SK-N-SH (cell line): ENCODE data around the gene ACACB. TPM values are rescaled to one million over a fixed set of nuclear protein-coding genes. Genes with fewer than 3 reads are reported as not detected.

ENCODE experiments used
- CTCF ChIA-PET: fragments of 300-600, 350-600 bp; formaldehyde crosslinking; extraction: SDS; loops from one replicate; lab custom pipeline; 2021; lab: Yijun Ruan, JAX
- POLR2A ChIA-PET: fragments of 350-600 bp; sonication (Branson Sonifier 250); formaldehyde crosslinking; extraction: SDS; loops from one replicate; lab custom pipeline; 2020; ENCODE audit warnings: antibody characterized with exemption, inconsistent platforms; lab: Yijun Ruan, JAX
- DNase-seq: peaks from one replicate; pipeline ENCODE4 v3.0.0; 2012
- H2AFZ ChIP-seq: fragments of 200-600 bp; sonication (generic); 2 replicates; pipeline ENCODE4 v1.8.1; 2016; ENCODE audit warnings: antibody characterized with exemption, mild to moderate bottlenecking, low read depth
- H3F3A ChIP-seq: fragments of 200-600 bp; sonication (generic); replicated peaks from 2 replicates; pipeline ENCODE3; 2016; ENCODE audit warnings: antibody characterized with exemption, mild to moderate bottlenecking; ENCODE audit not compliant: insufficient read depth
- H3K27ac ChIP-seq, 2 experiments: fragments of 200-500 bp in 1 of 2; fragments of 200-600 bp in 1 of 2; sonication (Bioruptor generic) in 1 of 2; sonication (generic), shearing (Covaris generic) in 1 of 2; 2 replicates each; pipeline versions ENCODE4 v1.5.1 to v1.6.1; 2014 to 2016; ENCODE audit warnings: low read depth in 2 of 2, inconsistent platforms in 1 of 2, low read length in 1 of 2, mild to moderate bottlenecking in 1 of 2, mixed read lengths in 1 of 2
- H3K27me3 ChIP-seq: fragments of 200-600 bp; sonication (generic), shearing (Covaris generic); 2 replicates; pipeline ENCODE4 v1.6.1; 2016; ENCODE audit warnings: mixed run types; ENCODE audit not compliant: insufficient read depth
- H3K36me3 ChIP-seq, 2 experiments: fragments of 200-500 bp in 1 of 2; fragments of 200-600 bp in 1 of 2; sonication (Bioruptor generic) in 1 of 2; sonication (generic) in 1 of 2; replicated peaks in 1 of 2; 2 replicates each; pipeline versions ENCODE3 to v1.5.1; 2014 to 2016; ENCODE audit warnings: low read length in 1 of 2, mild to moderate bottlenecking in 1 of 2; ENCODE audit not compliant: insufficient read depth in 2 of 2, control insufficient read depth in 1 of 2
- H3K4me1 ChIP-seq, 2 experiments: fragments of 200-500 bp in 1 of 2; fragments of 200-600 bp in 1 of 2; sonication (Bioruptor generic) in 1 of 2; sonication (generic), shearing (Covaris generic) in 1 of 2; 2 replicates each; pipeline versions ENCODE4 v1.5.1 to v1.6.1; 2014 to 2016; ENCODE audit warnings: low read depth in 1 of 2, low read length in 1 of 2, mixed run types in 1 of 2; ENCODE audit not compliant: insufficient read depth in 2 of 2, control insufficient read depth in 1 of 2
- H3K4me2 ChIP-seq: fragments of 200-600 bp; sonication (generic), shearing (Covaris generic); 2 replicates; pipeline ENCODE4 v1.6.1; 2017; ENCODE audit warnings: mixed run types
- H3K4me3 ChIP-seq, 2 experiments: fragments of 200-500 bp in 1 of 2; fragments of 200-600 bp in 1 of 2; sonication (Bioruptor generic) in 1 of 2; sonication (generic), shearing (Covaris generic) in 1 of 2; 2 replicates each; pipeline versions ENCODE4 v1.5.1 to v1.8.1; 2014 to 2016; ENCODE audit warnings: low read depth in 2 of 2, inconsistent platforms in 1 of 2, low read length in 1 of 2, mild to moderate bottlenecking in 1 of 2, mixed read lengths in 1 of 2, moderate library complexity in 1 of 2
- H3K79me2 ChIP-seq: fragments of 200-600 bp; sonication (generic); 2 replicates; pipeline ENCODE4 v1.8.1; 2017; ENCODE audit warnings: mild to moderate bottlenecking; ENCODE audit not compliant: insufficient read depth
- H3K9ac ChIP-seq: fragments of 200-600 bp; sonication (generic); 2 replicates; pipeline ENCODE4 v1.6.1; 2017; ENCODE audit warnings: mixed run types
- H3K9me2 ChIP-seq: fragments of 200-600 bp; sonication (generic); 2 replicates; pipeline ENCODE4 v1.6.1; 2017; ENCODE audit warnings: mixed run types
- H3K9me3 ChIP-seq: fragments of 200-600 bp; sonication (generic); 2 replicates; pipeline ENCODE4 v1.6.1; 2017; ENCODE audit warnings: mixed run types, mild to moderate bottlenecking, moderate library complexity
- H4K20me1 ChIP-seq: fragments of 200-600 bp; sonication (generic); 2 replicates; pipeline ENCODE4 v1.6.1; 2017; ENCODE audit warnings: mild to moderate bottlenecking, mixed run types; ENCODE audit not compliant: insufficient read depth
- EP300 ChIP-seq, 2 experiments: IDR thresholded peaks; 2 replicates each; pipeline versions ENCODE4 v1.4.0 to v1.6.1; 2012; ENCODE audit warnings: borderline replicate concordance in 1 of 2, low read depth in 1 of 2, low read length in 1 of 2
- GABPA ChIP-seq: IDR thresholded peaks from 2 replicates; pipeline ENCODE4 v1.4.0; 2012; ENCODE audit warnings: low read depth, mild to moderate bottlenecking
- NFIC ChIP-seq: IDR thresholded peaks from 2 replicates; pipeline ENCODE4 v1.4.0; 2012; ENCODE audit warnings: borderline replicate concordance
- NRF1 ChIP-seq: IDR thresholded peaks from 2 replicates; pipeline ENCODE4 v1.6.1; 2012; ENCODE audit warnings: low read depth, mild to moderate bottlenecking, low read length
- RAD21 ChIP-seq: IDR thresholded peaks from 2 replicates; pipeline ENCODE4 v1.6.1; 2012; ENCODE audit warnings: mild to moderate bottlenecking, low read length
- RFX5 ChIP-seq: IDR thresholded peaks from 2 replicates; pipeline ENCODE4 v1.6.1; 2012; ENCODE audit warnings: mild to moderate bottlenecking, improper control_type of control experiment, low read length
- SIN3A ChIP-seq: IDR thresholded peaks from 2 replicates; pipeline ENCODE4 v1.6.1; 2012; ENCODE audit warnings: low read depth, mild to moderate bottlenecking, low read length, moderate library complexity, borderline replicate concordance
- TCF12 ChIP-seq: IDR thresholded peaks from 2 replicates; pipeline ENCODE4 v1.4.0; 2012
- WGBS: methylation state at CpG from one replicate; pipeline ENCODE4 v1.1.6; 2017; ENCODE audit warnings: low lambda C conversion rate; 5-methylcytosine and 5-hydroxymethylcytosine counted together
- polyA plus RNA-seq, 3 experiments: library from polyadenylated mRNA; depleted of rRNA; stranded (reverse); fragments of >200 nt; gene quantifications; 2 replicates each; pipeline ENCODE4 v1.2.3, GENCODE V29; 2012
- TF ChIP-seq, protein P1 (sequence below): IDR thresholded peaks from 2 replicates; pipeline ENCODE4 v1.6.1; 2012; ENCODE audit warnings: mild to moderate bottlenecking, low read depth, low read length, moderate library complexity
- TF ChIP-seq, protein P2 (sequence below): IDR thresholded peaks from 2 replicates; pipeline ENCODE4; 2012
- TF ChIP-seq, protein P3 (sequence below): IDR thresholded peaks from 2 replicates; pipeline ENCODE4 v1.4.0; 2012; ENCODE audit warnings: low read depth, borderline replicate concordance
- TF ChIP-seq, protein P4 (sequence below): fragments of 150-350 bp; IDR thresholded peaks from 2 replicates; pipeline ENCODE4 v1.6.1; 2017; ENCODE audit warnings: antibody characterized with exemption, low read length, low read depth, borderline replicate concordance
- TF ChIP-seq, protein P5 (sequence below): IDR thresholded peaks from 2 replicates; pipeline ENCODE4 v1.4.0; 2012; ENCODE audit warnings: low read depth

The ACACB gene
- polyA plus RNA-seq, 1 of the 3 experiments (the other 2 are of a cell fraction): 6.1 TPM

DNA sequence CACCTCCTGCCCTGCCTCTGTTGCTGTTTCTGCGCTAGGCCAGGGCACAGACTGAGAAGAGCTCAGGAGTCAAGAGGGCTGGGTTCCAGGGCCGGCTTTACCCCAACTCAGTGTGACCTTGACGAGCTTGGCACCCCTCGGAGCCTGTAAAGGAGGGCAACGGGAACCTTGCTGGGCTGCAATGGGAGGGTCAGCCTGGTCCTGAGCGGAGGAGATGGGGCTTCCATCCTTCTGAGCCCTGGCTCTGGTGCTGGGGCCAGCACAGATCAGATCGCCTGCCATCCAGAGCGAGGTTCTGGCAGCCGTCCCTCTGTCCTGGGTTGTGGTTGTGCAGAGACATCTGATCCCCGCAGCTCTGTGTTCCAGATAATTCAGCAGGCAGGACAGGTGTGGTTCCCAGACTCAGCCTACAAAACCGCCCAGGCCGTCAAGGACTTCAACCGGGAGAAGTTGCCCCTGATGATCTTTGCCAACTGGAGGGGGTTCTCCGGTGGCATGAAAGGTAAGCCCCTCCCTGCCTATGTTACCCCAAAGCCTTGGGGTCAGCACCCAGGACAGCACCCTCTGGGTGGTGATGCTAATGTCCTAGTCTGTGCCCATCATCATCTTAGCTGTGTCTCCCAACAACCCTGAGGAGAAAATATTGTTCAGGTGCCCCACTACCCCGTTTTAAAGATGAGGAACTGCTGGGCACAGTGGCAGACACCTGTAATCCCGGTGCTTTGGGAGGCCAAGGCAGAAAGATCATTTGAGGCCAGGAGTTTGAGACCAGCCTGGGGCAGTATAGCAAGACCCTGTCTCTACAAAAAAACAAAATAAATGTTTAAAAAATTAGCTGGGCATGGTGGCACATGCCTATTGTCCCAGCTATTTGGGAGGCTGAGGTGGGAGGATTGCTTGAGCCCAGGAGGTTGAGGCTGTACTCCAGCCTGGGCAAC is 142.5 kb downstream of the ACACB start:
- Histone ChIP-seq H3F3A (no peaks in the 10 kb centered on the region), H3K9me2 (no peaks in the 10 kb centered on the region), H3K4me2 (no peak overlapping the region), H3K9ac (no peak overlapping the region), H3K27me3 (no peaks in the 10 kb centered on the region), H3K27ac (no peak overlapping the region), H3K79me2 (no peaks in the 10 kb centered on the region), H4K20me1 (no peaks in the 10 kb centered on the region), H3K9me3 (no peaks in the 10 kb centered on the region), H3K4me3 (no peak overlapping the region), H3K36me3 (peaks cover 0 to 4% of the 10 kb centered on the region in 2 experiments), H2AFZ (no peak overlapping the region), H3K4me1 (no peaks in the 10 kb centered on the region)
- DNase-seq: no peak
- CTCF ChIA-PET: interaction anchor here (0.8 to 2.8 kb wide), 5 partner anchors 127 to 147 kb away, joined by 3 to 13 read pairs (median 4); no protein-coding TSS in a partner anchor
- POLR2A ChIA-PET: no interaction called here
- 78% methylated on average over 12 of the region's 16 CpGs for WGBS
- TF ChIP-seq GABPA: no peak
- TF ChIP-seq, protein P1, sequence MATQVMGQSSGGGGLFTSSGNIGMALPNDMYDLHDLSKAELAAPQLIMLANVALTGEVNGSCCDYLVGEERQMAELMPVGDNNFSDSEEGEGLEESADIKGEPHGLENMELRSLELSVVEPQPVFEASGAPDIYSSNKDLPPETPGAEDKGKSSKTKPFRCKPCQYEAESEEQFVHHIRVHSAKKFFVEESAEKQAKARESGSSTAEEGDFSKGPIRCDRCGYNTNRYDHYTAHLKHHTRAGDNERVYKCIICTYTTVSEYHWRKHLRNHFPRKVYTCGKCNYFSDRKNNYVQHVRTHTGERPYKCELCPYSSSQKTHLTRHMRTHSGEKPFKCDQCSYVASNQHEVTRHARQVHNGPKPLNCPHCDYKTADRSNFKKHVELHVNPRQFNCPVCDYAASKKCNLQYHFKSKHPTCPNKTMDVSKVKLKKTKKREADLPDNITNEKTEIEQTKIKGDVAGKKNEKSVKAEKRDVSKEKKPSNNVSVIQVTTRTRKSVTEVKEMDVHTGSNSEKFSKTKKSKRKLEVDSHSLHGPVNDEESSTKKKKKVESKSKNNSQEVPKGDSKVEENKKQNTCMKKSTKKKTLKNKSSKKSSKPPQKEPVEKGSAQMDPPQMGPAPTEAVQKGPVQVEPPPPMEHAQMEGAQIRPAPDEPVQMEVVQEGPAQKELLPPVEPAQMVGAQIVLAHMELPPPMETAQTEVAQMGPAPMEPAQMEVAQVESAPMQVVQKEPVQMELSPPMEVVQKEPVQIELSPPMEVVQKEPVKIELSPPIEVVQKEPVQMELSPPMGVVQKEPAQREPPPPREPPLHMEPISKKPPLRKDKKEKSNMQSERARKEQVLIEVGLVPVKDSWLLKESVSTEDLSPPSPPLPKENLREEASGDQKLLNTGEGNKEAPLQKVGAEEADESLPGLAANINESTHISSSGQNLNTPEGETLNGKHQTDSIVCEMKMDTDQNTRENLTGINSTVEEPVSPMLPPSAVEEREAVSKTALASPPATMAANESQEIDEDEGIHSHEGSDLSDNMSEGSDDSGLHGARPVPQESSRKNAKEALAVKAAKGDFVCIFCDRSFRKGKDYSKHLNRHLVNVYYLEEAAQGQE: peak; percentile 87

DNA sequence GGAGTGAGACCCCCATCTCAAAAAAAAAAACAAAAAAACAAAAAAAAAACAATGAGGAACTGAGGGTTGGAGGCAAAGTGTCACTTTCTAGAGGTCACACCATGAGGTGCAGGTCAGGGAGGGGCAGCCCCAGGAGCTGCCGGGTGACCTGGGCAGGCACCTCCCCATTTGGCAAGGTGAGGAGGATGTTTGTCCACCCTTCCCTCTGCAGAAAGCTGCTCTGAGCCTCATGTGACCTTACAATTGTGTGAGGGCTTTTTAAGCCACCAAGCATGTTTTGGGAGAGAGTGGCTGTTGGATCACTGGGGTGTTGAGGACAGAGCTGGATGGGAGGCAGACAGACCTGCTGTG is 143.1 kb downstream of the ACACB start:
- H3K9ac ChIP-seq: no peak overlapping the region
- H3K79me2 ChIP-seq: no peaks in the 10 kb centered on the region
- H3F3A ChIP-seq: no peaks in the 10 kb centered on the region
- H2AFZ ChIP-seq: no peak overlapping the region
- no peak overlapping the region for H3K4me2 ChIP-seq
- no peaks in the 10 kb centered on the region for H3K9me3 ChIP-seq
- no peaks in the 10 kb centered on the region for H3K27me3 ChIP-seq
- ChIA-PET POLR2A (no interaction called here), CTCF (interaction anchor here (0.8 to 2.8 kb wide), 2 partner anchors 126 to 148 kb away, joined by 3 to 13 read pairs; no protein-coding TSS in a partner anchor)
- H3K27ac ChIP-seq: no peak overlapping the region
- H3K9me2 ChIP-seq: no peaks in the 10 kb centered on the region
- peaks cover 0 to 4% of the 10 kb centered on the region in 2 experiments for H3K36me3 ChIP-seq
- WGBS: 82% methylated on average over 1 of the region's 1 CpG
- no peaks in the 10 kb centered on the region for H4K20me1 ChIP-seq
- DNase-seq: no peak
- H3K4me1 ChIP-seq: no peaks in the 10 kb centered on the region
- no peak overlapping the region for H3K4me3 ChIP-seq
- TF ChIP-seq, protein P2, sequence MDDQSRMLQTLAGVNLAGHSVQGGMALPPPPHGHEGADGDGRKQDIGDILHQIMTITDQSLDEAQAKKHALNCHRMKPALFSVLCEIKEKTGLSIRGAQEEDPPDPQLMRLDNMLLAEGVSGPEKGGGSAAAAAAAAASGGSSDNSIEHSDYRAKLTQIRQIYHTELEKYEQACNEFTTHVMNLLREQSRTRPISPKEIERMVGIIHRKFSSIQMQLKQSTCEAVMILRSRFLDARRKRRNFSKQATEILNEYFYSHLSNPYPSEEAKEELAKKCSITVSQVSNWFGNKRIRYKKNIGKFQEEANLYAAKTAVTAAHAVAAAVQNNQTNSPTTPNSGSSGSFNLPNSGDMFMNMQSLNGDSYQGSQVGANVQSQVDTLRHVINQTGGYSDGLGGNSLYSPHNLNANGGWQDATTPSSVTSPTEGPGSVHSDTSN: no peak
- no peak for TF ChIP-seq RFX5
- TF ChIP-seq, protein P1: no peak
- TF ChIP-seq, protein P3, sequence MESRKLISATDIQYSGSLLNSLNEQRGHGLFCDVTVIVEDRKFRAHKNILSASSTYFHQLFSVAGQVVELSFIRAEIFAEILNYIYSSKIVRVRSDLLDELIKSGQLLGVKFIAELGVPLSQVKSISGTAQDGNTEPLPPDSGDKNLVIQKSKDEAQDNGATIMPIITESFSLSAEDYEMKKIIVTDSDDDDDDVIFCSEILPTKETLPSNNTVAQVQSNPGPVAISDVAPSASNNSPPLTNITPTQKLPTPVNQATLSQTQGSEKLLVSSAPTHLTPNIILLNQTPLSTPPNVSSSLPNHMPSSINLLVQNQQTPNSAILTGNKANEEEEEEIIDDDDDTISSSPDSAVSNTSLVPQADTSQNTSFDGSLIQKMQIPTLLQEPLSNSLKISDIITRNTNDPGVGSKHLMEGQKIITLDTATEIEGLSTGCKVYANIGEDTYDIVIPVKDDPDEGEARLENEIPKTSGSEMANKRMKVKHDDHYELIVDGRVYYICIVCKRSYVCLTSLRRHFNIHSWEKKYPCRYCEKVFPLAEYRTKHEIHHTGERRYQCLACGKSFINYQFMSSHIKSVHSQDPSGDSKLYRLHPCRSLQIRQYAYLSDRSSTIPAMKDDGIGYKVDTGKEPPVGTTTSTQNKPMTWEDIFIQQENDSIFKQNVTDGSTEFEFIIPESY: no peak
- no peak for TF ChIP-seq NFIC
- no peak for TF ChIP-seq SIN3A
- TF ChIP-seq, protein P4, sequence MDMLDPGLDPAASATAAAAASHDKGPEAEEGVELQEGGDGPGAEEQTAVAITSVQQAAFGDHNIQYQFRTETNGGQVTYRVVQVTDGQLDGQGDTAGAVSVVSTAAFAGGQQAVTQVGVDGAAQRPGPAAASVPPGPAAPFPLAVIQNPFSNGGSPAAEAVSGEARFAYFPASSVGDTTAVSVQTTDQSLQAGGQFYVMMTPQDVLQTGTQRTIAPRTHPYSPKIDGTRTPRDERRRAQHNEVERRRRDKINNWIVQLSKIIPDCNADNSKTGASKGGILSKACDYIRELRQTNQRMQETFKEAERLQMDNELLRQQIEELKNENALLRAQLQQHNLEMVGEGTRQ: no peak
- no peak for TF ChIP-seq NRF1
- TF ChIP-seq EP300 (IDR thresholded peaks at IDR 0.05; ENCODE audit: borderline replicate concordance in 1 of 2, low read depth in 1 of 2, low read length in 1 of 2): no peak
- no peak for TF ChIP-seq RAD21
- TF ChIP-seq, protein P5, sequence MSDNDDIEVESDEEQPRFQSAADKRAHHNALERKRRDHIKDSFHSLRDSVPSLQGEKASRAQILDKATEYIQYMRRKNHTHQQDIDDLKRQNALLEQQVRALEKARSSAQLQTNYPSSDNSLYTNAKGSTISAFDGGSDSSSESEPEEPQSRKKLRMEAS: no peak
- no peak for TF ChIP-seq TCF12
